ENCODE results near the gene ANAPC10. TPM values are rescaled to one million over a fixed set of nuclear protein-coding genes. Genes with fewer than 3 reads are reported as not detected.

The ANAPC10 gene
- total RNA-seq, 1 donor, result 41.5 TPM

GRCh38 chr4:145056325-145057130 is 41.5 kb downstream of the ANAPC10 start:
- no peak for TF ChIP-seq CTCF (IDR thresholded peaks at IDR 0.05; ENCODE audit: insufficient read depth, low read depth, low read length)
- H3K4me3 ChIP-seq (ENCODE audit: low read depth, low read length), result no peak overlapping the region
- DNase-seq (ENCODE audit: low read depth), result no peak

- no peak for TF ChIP-seq CTCF (IDR thresholded peaks at IDR 0.05; ENCODE audit: insufficient read depth, low read depth, low read length)
- no peak for DNase-seq (ENCODE audit: low read depth)
- no peak overlapping the region for H3K4me3 ChIP-seq (ENCODE audit: low read depth, low read length)
These were observed 42.3 kb downstream of the ANAPC10 start for GRCh38 chr4:145055533-145056257.

GRCh38 chr4:145049241-145049640 is 48.8 kb downstream of the ANAPC10 start:
- TF ChIP-seq CTCF (IDR thresholded peaks at IDR 0.05; ENCODE audit: insufficient read depth, low read depth, low read length), result no peak
- no peak overlapping the region for H3K4me3 ChIP-seq (ENCODE audit: low read depth, low read length)
- no peak for DNase-seq (ENCODE audit: low read depth)

GRCh38 chr4:145048817-145049216 is 49.2 kb downstream of the ANAPC10 start:
- TF ChIP-seq CTCF (IDR thresholded peaks at IDR 0.05; ENCODE audit: insufficient read depth, low read depth, low read length), result no peak
- no peak overlapping the region for H3K4me3 ChIP-seq (ENCODE audit: low read depth, low read length)
- peak; percentile 21 for DNase-seq (ENCODE audit: low read depth)

GRCh38 chr4:145047151-145047550 is 50.8 kb downstream of the ANAPC10 start:
- DNase-seq (ENCODE audit: low read depth), result no peak
- no peak for TF ChIP-seq CTCF (IDR thresholded peaks at IDR 0.05; ENCODE audit: insufficient read depth, low read depth, low read length)

GRCh38 chr4:145045180-145045579 is 52.8 kb downstream of the ANAPC10 start:
- TF ChIP-seq CTCF (IDR thresholded peaks at IDR 0.05; ENCODE audit: insufficient read depth, low read depth, low read length), result no peak
- DNase-seq (ENCODE audit: low read depth), result no peak
- no peak overlapping the region for H3K4me3 ChIP-seq (ENCODE audit: low read depth, low read length)

More at GRCh38 chr4:145047151-145047550, 50.8 kb downstream of the ANAPC10 start:
- no peak overlapping the region for H3K4me3 ChIP-seq (ENCODE audit: low read depth, low read length)

All from fibroblast of villous mesenchyme (primary cell).